Hematopoietic multipotent progenitor cell treated with erythropoietin and hydrocortisone succinate and interleukin-3 and kit ligand, for 4 days (in vitro differentiated cells): ENCODE measurements around the gene DUSP12.
"Not testable (repeated sequence)": the region's sequence is repeated elsewhere in the genome, so short reads cannot be mapped to it uniquely, and the experiment has no call there.

Source experiments
- DNase-seq: peaks from one replicate; pipeline ENCODE4 v3.0.0-alpha.2; 2015

The DUSP12 gene, protein sequence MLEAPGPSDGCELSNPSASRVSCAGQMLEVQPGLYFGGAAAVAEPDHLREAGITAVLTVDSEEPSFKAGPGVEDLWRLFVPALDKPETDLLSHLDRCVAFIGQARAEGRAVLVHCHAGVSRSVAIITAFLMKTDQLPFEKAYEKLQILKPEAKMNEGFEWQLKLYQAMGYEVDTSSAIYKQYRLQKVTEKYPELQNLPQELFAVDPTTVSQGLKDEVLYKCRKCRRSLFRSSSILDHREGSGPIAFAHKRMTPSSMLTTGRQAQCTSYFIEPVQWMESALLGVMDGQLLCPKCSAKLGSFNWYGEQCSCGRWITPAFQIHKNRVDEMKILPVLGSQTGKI

DNA sequence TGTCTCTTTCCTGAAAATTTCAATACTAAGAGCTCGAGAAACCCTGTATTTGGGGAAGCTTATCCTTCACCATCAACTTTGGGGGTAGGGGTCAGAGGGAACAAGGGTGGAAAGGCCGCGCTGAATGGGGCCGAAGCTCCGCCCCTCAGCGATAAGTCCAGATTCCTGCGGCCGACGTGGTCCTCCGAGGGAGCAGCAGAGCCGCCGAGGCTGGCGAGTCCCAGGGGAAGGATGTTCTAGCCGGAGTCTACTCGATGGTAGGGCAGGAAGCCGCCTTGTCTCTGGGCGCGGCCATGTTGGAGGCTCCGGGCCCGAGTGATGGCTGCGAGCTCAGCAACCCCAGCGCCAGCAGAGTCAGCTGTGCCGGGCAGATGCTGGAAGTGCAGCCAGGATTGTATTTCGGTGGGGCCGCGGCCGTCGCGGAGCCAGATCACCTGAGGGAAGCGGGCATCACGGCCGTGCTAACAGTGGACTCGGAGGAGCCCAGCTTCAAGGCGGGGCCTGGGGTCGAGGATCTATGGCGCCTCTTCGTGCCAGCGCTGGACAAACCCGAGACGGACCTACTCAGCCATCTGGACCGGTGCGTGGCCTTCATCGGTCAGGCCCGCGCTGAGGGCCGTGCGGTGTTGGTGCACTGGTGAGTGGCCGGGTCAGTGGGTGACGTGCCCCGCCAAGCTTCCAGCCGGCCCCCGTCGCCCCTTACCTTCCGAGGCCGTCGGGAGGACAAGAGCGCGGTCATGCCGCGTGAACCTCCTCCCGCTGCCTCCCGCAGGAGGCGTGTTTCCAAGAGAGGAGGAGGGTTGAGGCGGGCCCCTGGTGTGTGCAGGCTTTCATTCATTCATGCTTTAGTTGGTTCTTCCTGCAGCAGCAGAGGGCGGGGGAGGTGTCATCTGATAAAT, at the start of gene DUSP12:
Gene DUSP12, plus strand, starts transcription at position 278 of the 899 bp plus-strand sequence. Its CDS starts 16 bp downstream, at position 294.
- DNase-seq: peak; percentile 98

DNA sequence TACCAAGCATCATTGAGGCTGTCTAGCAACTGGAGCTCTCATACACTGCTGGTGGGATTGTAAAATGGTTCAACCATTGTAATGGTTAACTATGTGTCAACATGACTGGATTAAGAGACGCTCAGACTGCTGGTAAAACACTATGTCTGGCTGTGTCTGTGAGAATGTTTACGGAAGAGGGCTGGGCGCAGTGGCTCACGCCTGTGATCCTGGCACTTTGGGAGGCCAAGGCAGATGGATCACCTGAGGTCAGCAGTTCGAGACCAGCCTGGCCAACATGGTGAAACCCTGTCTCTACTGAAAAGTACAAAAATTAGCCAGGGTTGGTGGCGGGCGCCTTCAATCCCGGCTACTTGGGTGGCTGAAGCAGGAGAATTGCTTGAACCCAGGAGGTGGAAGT, 47.3 kb upstream of the DUSP12 start:
- DNase-seq: no peak

DNA sequence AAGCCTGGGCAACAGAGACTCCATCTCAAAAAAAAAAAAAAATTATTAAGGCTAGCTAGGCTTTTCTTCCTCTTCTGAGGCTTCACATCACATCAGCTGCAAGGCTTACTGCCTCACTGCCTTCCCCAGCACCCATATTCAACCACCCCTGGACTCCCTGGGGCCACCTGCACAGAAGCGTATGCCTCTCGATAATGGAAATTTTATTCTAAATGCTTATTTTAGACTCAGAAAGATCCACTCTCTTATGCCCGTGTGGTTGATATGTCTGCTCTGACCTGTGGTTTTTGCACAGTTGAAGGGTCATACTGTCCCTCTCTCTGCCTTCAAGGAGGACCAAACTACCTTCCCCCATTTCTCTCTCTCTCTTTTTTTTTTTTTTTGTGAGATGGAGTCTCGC, 44.0 kb upstream of the DUSP12 start:
- no peak for DNase-seq

DNA sequence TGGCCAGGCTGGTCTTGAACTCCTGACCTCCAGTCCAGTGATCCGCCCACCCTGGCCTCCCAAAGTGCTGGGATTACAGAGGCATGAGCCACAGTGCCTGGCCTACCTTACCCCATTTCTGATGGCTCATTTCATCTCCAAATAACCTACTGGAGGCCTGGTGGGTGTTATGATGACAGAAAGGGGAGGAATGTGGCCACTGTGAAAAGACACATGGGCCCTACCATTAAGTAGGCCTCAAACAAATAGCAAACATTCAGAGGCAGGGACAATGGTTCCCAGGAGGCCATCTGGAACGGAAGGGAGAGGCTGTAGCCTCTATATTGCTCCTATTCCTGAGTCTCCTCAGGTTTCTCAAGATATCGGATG, 43.5 kb upstream of the DUSP12 start:
- DNase-seq: no peak

DNA sequence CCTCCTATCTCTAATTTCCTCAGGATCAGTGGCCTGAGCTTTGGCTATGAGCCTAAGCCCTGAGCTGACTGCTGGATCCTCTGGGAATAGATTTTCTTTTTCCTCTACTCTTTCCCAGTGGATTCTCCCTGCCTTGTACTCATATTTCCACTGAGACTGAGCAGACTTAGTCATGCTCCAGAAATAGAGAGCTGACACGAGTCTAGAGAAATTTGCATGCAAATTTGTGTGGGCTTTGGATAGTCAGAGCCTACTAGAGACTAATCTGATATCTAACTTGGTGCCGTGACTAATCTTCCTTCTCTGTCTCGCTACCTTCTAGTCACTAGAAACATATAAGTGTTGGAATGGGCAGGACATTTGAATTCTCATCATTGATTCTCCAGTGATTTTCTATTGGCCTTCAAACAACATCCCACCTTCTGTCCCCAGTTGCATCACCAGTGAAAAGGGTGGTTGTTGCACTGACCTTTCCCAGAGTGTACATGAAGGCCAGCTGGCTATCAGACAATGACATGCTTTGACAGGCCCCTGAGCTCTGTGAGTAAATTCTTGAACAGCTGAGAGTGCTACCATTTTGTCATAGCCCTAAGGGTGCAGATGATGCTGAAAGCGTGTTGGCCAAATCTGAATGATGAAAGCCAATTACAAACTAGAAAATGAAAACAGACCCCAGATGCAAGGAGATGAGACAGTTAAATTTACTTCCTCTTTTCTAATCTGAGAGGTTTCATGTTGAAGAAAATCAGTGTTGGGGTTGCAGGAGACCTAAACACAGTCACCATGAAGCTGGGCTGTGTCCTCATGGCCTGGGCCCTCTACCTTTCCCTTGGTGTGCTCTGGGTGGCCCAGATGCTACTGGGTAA, 42.9 kb upstream of the DUSP12 start, which contains the start of gene FCRLA:
Gene FCRLA, plus strand, starts transcription at position 748 of the 866 bp plus-strand sequence. Its CDS starts 36 bp downstream, at position 784.
- DNase-seq: peak; percentile 75

DNA sequence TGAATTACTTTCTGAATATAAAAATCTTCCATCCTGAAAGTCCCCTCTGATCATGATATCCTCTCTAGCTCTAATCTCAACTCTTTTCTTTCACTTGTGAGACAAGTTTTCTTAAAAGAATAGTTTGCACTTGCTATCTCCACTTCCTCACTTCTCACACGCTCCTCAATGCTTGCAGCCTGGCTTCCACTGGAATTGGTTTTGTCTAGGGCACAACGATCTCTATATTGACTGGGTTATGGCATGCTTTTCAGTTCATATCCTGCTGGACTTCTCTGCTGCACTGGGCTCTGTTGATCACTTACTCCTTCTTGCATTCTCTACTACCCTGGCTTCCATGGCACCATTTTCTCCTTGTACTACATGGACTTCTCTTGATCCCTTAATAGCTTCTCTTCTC, 42.1 kb upstream of the DUSP12 start:
- no peak for DNase-seq

DNA sequence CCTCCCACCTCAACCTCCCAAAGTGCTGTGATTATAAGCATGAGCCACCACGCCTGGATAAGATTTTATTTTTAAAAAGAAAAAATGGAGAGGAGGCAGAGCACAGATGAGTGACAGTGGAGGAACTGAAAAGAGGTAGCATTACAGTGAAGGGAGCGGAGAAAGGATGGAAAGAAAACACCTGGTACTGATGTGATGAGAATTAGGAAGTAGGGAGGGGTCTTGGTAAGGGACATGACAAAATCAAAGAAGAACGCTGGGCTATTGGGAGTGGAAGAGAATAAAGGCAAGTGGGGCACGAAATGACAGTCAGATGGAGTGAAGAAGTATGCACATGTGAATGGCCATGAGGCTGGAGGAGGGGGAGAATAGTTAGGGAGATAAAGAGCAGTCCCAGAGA, 40.2 kb upstream of the DUSP12 start:
- DNase-seq: no peak

DNA sequence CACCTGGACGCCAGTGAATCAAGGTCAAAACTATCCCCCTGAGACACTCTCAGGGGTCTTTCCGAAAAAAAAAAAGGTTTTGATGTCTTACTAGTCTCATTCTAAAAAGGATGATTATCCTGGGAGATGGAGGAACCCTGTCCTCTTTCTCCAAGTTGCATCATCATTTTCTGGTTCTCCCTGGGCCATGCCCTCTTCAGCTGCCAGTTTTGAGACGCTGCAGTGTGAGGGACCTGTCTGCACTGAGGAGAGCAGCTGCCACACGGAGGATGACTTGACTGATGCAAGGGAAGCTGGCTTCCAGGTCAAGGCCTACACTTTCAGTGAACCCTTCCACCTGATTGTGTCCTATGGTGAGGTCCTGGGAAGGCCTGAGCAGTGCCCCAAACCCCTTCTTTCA, 39.0 kb upstream of the DUSP12 start:
- no peak for DNase-seq

DNA sequence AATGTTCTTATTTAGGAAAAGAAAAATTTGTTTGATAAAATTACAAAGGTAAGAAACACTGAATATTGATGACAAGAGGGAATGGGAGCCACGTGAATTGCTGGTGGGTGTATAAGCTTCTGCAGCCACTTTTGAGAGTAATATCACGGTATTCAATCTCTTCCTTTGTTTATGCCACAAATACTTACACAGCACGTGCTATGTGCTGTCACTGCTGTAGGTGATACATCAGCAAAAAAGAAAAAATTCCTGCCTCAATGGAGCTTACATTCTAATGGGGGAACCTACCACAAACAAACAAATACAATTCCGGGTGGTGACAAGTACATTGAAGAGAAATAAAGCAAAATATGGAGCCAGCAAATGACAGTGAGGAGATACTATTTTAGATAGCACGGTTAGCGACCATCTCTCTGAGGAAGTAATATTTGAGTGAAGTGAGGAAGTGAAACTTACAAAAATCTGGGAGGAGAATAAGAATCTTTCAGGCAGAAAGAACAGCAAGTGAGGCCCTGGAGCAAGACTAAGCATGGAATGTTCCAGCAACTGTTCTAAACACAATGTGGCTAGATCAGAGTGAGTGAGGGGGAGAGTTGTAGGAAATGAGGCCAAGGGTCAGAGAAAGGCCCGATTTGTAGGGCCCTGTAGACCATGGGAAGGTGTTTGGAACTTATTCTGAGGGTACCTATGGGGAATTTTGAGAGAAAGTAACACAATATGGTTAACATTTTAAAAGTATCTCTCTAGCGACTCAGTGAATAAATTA, 30.8 kb upstream of the DUSP12 start:
- DNase-seq: no peak

DNA sequence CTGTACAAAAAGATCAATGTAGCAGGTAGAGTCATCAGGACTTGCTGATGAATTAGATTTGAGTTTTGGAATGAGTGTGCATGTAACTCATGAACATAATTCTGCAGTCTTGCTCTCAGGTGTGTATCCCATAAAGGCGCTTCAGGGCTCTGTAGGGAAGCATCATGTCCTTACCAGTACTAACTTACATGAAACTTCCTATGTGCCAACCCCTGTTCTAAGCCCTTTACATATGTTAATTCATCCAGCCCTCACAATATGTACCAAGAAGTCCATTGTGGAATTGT, 30.3 kb upstream of the DUSP12 start:
- no peak for DNase-seq

DNA sequence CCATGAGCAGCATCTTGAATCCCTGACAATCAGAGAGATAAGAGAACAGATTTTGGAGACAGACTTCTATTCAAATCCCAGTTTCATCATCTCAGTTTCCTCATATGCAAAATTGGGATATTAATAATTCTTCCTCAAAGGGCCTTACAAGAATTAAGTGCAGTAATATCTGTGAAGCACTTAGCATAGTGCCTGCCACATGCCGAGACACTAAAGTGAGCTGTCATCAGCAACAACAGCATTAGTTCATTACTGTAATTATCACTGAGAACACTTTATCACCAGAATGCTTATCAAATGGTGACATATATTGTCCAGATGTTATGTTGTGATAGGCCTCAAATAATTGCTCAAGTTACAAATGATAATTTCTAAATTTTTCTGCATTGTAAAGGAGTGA, 29.2 kb upstream of the DUSP12 start:
- peak; percentile 40 for DNase-seq

DNA sequence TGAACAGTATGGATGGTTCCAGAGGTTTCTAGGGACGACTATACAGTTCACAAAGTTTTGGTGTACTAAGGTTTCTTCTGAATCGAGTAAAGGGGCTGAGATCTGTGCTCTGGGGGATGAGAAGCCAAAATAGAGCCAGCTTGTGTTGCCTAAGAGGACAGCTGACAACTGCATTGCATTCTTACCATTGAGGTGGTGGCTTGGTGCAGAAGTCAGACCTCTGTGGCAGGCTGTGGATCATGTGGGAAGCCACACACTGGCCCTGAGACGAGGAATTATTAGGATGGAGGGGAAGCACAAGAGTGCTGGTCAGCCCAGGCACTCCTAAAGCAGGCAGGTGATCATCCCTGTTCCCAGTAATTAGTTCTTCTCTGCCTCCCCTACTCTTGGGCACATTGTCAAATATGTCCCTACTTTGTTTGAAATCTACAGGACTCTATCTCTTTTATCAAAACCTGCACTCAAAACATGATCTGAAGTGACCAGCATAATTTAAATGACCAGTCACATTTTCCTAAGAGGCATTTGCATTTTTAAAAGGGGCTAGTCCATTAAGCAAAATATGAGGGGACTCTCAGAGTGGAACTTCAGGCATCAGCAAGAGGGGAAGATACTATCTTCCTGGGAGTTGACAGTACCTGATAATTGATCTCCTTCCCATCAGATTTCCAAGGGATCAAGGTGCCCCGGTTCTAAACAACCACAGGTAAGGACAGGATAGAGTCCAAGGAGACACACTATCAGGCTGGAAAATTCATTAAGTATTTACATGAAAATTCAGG, 28.4 kb upstream of the DUSP12 start, which contains the start of gene FCRLB:
Gene FCRLB, plus strand, starts transcription at position 589 of the 782 bp plus-strand sequence. CDS start 1,129 bp downstream, outside the sequence.
- DNase-seq: peak; percentile 41

DNA sequence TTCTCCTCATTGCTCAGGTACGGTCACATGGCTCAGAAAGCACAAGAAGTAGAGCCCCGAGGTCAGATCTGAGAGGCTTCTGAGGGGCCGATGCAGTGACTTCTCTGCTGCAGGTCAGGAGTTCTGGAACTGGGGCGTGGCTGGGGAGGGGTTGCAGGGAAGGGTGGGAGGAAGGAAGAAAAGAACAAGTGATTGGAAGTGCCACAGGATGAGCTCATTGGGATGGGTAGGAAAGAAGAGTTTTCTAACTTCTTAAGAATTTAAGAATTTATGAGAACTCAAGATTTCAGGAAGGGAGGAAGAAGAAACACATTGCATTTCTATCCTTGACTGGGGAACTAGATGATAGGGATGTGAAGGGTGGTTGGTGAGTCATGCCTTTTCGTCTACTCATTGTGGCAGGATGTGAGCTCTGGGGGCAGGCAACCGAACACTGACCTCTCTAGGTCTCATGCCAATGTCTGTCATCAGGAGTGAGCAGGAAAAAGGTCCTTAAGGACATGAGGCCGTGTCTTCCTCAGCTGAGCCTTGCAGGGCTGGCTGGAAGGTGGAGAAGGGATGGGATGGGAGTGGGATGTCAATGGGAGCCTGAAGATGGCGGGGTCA, 27.7 kb upstream of the DUSP12 start:
- DNase-seq: peak; percentile 77

DNA sequence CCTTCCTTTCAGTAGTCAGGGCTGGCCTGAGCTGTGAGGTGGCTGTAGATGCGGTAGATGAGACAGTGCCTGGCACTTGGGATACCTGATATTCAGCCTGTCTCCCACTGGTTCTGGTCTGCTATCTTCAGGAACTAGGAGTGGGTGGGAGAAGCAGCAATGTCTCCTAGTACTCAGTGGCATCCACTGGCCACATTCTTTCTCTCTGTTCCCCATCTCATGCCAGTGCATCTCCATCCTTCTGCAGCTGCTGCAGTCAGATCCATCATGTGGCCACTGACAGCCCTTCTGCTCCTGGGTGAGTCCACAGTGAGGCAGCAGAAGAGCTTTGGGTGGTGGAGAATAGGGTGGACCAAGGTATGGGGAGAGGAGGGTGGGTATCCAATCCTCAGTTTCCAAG, 27.2 kb upstream of the DUSP12 start:
- no peak for DNase-seq

DNA sequence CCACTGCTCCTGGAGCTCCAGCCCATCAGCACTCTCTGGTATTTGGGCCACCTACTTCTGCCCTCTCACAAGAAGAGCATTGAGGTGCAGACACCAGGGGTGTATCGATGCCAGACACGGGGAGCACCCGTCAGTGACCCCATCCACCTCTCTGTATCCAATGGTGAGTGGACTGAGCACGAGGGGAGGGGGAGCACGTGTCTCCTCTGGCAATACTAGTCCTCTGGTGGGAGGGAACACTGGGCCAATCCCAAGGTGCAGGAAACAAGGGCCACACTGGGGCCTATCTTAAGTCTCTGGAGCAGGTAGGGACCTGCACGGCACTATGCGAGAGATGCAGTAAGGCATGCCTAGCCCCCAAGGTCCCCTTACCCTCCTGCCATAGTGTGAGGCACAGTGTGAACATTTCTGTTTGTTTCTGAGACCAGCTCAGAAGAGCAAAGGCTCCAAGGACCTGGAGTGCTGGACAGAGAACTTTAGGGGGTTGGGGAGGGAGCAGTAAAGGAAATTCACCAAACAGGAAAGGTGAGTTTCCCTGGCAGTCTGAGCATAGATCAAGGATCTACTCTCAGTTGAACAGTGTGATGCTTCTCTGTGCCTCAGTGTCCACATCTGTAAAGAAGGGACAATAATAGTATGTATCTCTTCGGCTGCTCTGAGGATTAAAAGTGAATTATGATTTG, 26.0 kb upstream of the DUSP12 start:
- DNase-seq: no peak

DNA sequence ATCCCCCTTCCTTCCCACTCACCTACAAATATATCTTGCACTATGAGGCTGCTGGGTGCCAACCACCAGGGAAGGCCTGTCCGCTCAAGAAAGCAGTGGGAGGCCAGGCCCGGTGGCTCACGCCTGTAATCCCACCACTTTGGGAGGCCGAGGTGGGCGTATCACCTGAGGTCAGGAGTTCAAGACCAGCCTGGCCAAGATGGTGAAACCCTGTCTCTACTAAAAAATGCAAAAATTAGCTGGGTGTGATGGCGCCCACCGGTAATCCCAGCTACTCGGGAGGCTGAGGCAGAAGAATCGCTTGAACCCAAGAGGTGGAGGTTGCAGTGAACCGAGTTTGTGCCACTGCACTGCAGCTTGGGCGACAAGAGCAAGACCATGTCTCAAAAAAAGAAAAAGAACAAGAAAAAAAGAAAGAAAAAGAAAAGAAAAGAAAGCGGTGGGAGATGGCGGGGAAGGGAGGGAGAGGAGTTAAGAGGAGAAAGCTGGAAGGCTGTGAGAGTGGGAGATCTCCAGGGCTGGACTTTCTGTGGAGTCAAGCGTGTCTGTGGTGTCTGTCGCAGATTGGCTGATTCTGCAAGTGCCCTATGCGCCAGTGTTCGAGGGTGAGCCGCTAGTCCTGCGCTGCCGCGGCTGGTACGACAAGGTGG, 24.2 kb upstream of the DUSP12 start:
- DNase-seq: not testable (repeated sequence)

DNA sequence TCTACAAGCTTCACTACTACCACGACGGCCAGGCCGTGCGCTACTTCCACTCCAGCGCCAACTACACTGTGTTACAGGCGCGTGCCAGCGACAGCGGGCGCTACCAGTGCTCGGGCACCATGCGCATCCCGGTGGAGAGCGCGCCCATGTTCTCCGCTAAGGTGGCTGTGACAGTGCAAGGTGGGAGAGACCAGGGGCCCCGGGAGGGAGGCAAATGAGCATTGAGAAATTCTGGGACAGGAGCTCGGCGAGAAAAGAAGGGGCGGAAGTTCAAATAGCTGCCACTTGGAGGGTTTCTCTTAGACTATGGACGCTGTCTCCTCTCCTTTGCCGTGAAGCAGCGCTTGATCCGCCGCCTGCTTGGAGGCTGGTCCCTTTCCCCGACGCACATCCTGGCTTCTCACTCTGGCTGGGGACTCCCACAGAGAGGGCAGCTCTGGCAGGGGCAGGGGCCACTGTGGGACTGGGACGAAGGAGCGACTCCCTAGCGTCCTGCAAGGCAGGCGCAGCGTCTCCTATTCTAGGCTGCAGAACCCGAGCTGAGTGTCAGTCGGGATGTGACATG, 23.6 kb upstream of the DUSP12 start:
- peak; percentile 76 for DNase-seq

DNA sequence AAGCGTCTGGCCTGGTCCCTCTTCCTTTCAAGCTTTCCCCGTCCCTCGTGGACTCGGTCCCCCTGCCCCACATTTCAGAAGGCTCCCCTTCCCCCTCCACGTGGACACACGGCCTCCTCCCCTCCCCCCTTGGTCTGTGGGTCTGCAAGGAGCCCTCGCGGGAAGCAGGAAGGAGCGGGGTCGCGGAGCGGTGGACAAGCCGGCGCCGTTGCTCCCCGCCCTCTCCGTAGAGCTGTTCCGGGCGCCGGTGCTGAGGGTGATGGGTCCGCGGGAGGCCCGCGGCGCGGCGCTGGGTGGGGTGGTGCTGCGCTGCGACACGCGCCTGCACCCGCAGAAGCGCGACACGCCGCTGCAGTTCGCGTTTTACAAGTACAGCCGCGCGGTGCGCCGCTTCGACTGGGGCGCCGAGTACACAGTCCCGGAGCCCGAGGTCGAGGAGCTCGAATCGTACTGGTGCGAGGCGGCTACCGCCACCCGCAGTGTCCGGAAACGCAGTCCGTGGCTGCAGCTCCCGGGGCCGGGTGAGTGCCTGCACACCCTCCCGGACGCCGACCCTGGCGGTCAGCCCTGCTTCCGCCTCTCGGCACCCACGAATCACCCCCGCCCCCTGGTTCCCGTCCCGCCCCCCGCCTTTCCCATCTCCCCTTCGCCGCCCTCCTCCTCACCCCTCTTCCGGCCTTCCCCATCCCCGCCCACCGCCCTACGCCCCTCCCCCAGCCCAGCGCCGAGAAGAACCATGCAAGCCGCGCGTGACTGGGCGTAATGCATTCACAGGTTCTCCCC, 22.9 kb upstream of the DUSP12 start:
- DNase-seq: peak; percentile 95
